Measurements from ENCODE around the gene ITPRIPL2. TPM values are rescaled to one million over a fixed set of nuclear protein-coding genes. Genes with fewer than 3 reads are reported as not detected.

Gene ITPRIPL2
- total RNA-seq, 1 experiment from 2014 or later: 5.3 TPM

DNA sequence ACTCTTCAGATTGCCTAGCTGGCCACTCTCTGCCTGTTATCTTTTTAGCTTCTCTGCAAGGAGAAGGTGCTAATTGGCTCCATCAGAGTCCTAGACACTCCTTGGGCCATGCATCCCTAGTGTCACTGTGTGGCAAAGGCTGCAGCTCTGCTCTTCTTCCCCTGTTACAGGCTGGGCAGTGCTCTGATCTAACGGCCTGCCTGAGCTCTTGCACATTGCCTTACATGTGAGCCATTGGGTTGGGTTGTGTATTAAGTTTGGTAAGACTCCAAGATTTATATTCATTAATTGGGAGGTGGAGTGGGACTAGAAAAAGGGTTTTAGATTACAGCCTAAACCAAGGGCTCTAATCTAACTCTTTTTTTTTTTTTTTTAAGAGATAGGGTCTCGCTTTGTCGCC lies 31.2 kb downstream of the ITPRIPL2 start:
- Mint-ChIP-seq H3K36me3 (no peaks in the 10 kb centered on the region), H3K27me3 (ENCODE audit: low read depth) (peaks cover 22% of the 10 kb centered on the region), H3K4me1 (no peaks in the 10 kb centered on the region), H3K27ac (no peak overlapping the region), H3K4me3 (no peak overlapping the region), H3K9me3 (peaks cover 17% of the 10 kb centered on the region)
- ATAC-seq: no peak
- ChIA-PET CTCF (interaction anchor here (0.6 to 1.7 kb wide), 8 partner anchors 20 to 357 kb away, joined by 3 to 6 read pairs (median 3); partner anchors contain the start of gene SYT17), POLR2A (no interaction called here)
- DNase-seq (ENCODE audit: low spot score): no peak
- TF ChIP-seq, protein P1, sequence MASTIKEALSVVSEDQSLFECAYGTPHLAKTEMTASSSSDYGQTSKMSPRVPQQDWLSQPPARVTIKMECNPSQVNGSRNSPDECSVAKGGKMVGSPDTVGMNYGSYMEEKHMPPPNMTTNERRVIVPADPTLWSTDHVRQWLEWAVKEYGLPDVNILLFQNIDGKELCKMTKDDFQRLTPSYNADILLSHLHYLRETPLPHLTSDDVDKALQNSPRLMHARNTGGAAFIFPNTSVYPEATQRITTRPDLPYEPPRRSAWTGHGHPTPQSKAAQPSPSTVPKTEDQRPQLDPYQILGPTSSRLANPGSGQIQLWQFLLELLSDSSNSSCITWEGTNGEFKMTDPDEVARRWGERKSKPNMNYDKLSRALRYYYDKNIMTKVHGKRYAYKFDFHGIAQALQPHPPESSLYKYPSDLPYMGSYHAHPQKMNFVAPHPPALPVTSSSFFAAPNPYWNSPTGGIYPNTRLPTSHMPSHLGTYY (CRISPR knock-in tag; IDR thresholded peaks at IDR 0.05): no peak
- TF ChIP-seq, protein P2, sequence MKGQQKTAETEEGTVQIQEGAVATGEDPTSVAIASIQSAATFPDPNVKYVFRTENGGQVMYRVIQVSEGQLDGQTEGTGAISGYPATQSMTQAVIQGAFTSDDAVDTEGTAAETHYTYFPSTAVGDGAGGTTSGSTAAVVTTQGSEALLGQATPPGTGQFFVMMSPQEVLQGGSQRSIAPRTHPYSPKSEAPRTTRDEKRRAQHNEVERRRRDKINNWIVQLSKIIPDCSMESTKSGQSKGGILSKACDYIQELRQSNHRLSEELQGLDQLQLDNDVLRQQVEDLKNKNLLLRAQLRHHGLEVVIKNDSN (CRISPR knock-in tag; IDR thresholded peaks at IDR 0.05): no peak

DNA sequence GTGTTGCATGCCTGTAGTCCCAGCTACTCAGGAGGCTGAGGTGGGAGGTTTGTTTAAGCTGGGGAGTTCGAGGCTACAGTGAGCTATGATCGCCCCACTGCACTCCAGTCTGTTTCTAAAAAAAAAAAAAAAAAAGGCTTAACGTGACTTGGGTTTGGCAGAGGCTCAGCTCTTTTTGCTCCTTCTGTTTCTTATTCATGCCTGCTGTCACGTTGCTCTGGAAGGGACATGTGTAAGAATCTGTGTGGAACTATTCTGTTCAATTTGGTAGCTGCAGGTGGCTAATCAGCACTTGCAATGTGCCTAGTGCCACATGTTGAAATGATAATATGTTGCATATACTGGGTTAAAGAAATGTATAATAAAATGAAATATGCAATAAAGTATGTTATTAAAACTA lies 33.4 kb downstream of the ITPRIPL2 start:
- no peak for DNase-seq (ENCODE audit: low spot score)
- no peaks in the 10 kb centered on the region for H3K36me3 Mint-ChIP-seq
- H3K27me3 Mint-ChIP-seq (ENCODE audit: low read depth): peaks cover 41% of the 10 kb centered on the region
- H3K4me1 Mint-ChIP-seq: no peaks in the 10 kb centered on the region
- H3K4me3 Mint-ChIP-seq: no peak overlapping the region
- no peak for ATAC-seq
- no peak overlapping the region for H3K27ac Mint-ChIP-seq
- TF ChIP-seq, protein P3, sequence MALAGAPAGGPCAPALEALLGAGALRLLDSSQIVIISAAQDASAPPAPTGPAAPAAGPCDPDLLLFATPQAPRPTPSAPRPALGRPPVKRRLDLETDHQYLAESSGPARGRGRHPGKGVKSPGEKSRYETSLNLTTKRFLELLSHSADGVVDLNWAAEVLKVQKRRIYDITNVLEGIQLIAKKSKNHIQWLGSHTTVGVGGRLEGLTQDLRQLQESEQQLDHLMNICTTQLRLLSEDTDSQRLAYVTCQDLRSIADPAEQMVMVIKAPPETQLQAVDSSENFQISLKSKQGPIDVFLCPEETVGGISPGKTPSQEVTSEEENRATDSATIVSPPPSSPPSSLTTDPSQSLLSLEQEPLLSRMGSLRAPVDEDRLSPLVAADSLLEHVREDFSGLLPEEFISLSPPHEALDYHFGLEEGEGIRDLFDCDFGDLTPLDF (CRISPR knock-in tag; IDR thresholded peaks at IDR 0.05): no peak
- no peak for TF ChIP-seq NFE2L1 (CRISPR knock-in tag; IDR thresholded peaks at IDR 0.05)
- TF ChIP-seq, protein P4, sequence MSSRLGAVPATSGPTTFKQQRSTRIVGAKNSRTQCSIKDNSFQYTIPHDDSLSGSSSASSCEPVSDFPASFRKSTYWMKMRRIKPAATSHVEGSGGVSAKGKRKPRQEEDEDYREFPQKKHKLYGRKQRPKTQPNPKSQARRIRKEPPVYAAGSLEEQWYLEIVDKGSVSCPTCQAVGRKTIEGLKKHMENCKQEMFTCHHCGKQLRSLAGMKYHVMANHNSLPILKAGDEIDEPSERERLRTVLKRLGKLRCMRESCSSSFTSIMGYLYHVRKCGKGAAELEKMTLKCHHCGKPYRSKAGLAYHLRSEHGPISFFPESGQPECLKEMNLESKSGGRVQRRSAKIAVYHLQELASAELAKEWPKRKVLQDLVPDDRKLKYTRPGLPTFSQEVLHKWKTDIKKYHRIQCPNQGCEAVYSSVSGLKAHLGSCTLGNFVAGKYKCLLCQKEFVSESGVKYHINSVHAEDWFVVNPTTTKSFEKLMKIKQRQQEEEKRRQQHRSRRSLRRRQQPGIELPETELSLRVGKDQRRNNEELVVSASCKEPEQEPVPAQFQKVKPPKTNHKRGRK (CRISPR knock-in tag; IDR thresholded peaks at IDR 0.05; ENCODE audit: borderline replicate concordance): no peak
- TF ChIP-seq, protein P5, sequence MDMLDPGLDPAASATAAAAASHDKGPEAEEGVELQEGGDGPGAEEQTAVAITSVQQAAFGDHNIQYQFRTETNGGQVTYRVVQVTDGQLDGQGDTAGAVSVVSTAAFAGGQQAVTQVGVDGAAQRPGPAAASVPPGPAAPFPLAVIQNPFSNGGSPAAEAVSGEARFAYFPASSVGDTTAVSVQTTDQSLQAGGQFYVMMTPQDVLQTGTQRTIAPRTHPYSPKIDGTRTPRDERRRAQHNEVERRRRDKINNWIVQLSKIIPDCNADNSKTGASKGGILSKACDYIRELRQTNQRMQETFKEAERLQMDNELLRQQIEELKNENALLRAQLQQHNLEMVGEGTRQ (CRISPR knock-in tag; IDR thresholded peaks at IDR 0.05): no peak
- ChIA-PET POLR2A (interaction anchor here (0.7 kb wide), 1 partner anchor 17 kb away, joined by 4 read pairs; no protein-coding TSS in a partner anchor), CTCF (no interaction called here)
- peaks cover 17% of the 10 kb centered on the region for H3K9me3 Mint-ChIP-seq

DNA sequence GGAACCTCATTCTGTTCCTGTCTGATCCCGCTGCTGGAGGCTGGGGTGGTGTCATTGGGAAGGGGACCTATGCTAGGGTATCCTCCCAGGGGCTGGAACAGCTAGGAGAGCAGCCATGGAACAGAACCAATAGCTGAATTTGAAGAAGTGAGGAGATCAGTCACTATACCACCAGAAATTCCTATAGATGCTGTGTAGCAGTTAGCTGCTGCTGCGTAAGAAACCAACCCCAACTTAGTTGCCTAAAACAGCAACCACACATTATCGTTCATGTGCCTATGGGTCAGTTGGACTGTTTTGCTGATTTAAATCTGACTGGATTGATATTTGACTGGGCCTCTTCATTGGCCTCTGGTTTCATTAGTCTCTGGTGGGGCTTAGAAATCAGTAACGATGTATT lies 33.9 kb downstream of the ITPRIPL2 start:
- DNase-seq (ENCODE audit: low spot score) (no peak), ATAC-seq (no peak)
- TF ChIP-seq SP1 (CRISPR knock-in tag; conservative IDR thresholded peaks at IDR 0.05): no peak
- no peak for TF ChIP-seq ZNF317 (CRISPR knock-in tag; IDR thresholded peaks at IDR 0.05; ENCODE audit: borderline replicate concordance, low read depth)
- TF ChIP-seq NR3C1 (CRISPR knock-in tag; conservative IDR thresholded peaks at IDR 0.05; ENCODE audit: low read depth): no peak
- no peak for TF ChIP-seq TP53 (CRISPR knock-in tag; IDR thresholded peaks at IDR 0.05)
- ChIA-PET CTCF (interaction anchor here (1.5 kb wide), 1 partner anchor 32 kb away, joined by 4 read pairs; no protein-coding TSS in a partner anchor), POLR2A (no interaction called here)
- Mint-ChIP-seq H3K4me3 (no peak overlapping the region), H3K36me3 (no peaks in the 10 kb centered on the region), H3K4me1 (no peaks in the 10 kb centered on the region), H3K27me3 (ENCODE audit: low read depth) (peaks cover 43% of the 10 kb centered on the region), H3K27ac (no peak overlapping the region), H3K9me3 (peaks cover 17% of the 10 kb centered on the region)

DNA sequence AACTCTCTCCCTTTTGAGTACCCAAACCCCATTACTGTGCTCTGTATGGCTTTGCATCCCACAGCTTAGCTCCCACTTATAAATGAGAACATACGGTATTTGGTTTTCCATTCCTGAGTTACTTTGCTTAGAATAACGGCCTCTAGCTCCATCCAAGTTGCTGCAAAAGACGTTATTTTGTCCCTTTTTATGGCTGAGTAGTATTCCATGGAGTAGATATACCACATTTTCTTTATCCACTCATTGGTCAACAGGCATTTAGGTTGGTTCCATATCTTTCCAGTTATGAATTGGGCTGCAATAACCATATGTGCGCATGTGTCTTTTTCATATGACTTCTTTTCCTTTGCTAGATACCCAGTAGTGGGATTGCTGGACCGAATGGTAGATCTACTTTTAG lies 34.4 kb downstream of the ITPRIPL2 start:
- H3K4me1 Mint-ChIP-seq: no peaks in the 10 kb centered on the region
- ChIA-PET POLR2A (no interaction called here), CTCF (interaction anchor here (1.5 kb wide), 1 partner anchor 31 kb away, joined by 4 read pairs; no protein-coding TSS in a partner anchor)
- no peak overlapping the region for H3K4me3 Mint-ChIP-seq
- DNase-seq (ENCODE audit: low spot score) (no peak), ATAC-seq (no peak)
- peaks cover 17% of the 10 kb centered on the region for H3K9me3 Mint-ChIP-seq
- peaks cover 45% of the 10 kb centered on the region for H3K27me3 Mint-ChIP-seq (ENCODE audit: low read depth)
- no peaks in the 10 kb centered on the region for H3K36me3 Mint-ChIP-seq
- no peak overlapping the region for H3K27ac Mint-ChIP-seq
- TF ChIP-seq, protein P4 (CRISPR knock-in tag; IDR thresholded peaks at IDR 0.05; ENCODE audit: borderline replicate concordance): no peak
- TF ChIP-seq CBFB (CRISPR knock-in tag; IDR thresholded peaks at IDR 0.05; ENCODE audit: low read depth) (no peak), FOXK1 (CRISPR knock-in tag; IDR thresholded peaks at IDR 0.05) (no peak), ELF4 (CRISPR knock-in tag; IDR thresholded peaks at IDR 0.05; ENCODE audit: low read depth) (no peak), KAT7 (CRISPR knock-in tag; IDR thresholded peaks at IDR 0.05; ENCODE audit: borderline replicate concordance) (no peak), TP53 (CRISPR knock-in tag; IDR thresholded peaks at IDR 0.05) (no peak), NFE2L1 (CRISPR knock-in tag; IDR thresholded peaks at IDR 0.05) (no peak), MXD4 (CRISPR knock-in tag; IDR thresholded peaks at IDR 0.05; ENCODE audit: borderline replicate concordance) (no peak)
- TF ChIP-seq, protein P6, sequence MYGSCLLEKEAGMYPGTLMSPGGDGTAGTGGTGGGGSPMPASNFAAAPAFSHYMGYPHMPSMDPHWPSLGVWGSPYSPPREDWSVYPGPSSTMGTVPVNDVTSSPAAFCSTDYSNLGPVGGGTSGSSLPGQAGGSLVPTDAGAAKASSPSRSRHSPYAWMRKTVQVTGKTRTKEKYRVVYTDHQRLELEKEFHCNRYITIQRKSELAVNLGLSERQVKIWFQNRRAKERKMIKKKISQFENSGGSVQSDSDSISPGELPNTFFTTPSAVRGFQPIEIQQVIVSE (CRISPR knock-in tag; IDR thresholded peaks at IDR 0.05; ENCODE audit: borderline replicate concordance): no peak
- TF ChIP-seq, protein P7, sequence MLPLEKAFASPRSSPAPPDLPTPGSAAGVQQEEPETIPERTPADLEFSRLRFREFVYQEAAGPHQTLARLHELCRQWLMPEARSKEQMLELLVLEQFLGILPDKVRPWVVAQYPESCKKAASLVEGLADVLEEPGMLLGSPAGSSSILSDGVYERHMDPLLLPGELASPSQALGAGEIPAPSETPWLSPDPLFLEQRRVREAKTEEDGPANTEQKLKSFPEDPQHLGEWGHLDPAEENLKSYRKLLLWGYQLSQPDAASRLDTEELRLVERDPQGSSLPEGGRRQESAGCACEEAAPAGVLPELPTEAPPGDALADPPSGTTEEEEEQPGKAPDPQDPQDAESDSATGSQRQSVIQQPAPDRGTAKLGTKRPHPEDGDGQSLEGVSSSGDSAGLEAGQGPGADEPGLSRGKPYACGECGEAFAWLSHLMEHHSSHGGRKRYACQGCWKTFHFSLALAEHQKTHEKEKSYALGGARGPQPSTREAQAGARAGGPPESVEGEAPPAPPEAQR (CRISPR knock-in tag; IDR thresholded peaks at IDR 0.05): no peak

Data from WTC11 (cell line).